ENCODE measurements around the gene SPPL3. TPM values are rescaled to one million over a fixed set of nuclear protein-coding genes. Genes with fewer than 3 reads are reported as not detected.

The SPPL3 gene
- total RNA-seq, 1 donor from 2014 or later: 40.3 TPM

DNA sequence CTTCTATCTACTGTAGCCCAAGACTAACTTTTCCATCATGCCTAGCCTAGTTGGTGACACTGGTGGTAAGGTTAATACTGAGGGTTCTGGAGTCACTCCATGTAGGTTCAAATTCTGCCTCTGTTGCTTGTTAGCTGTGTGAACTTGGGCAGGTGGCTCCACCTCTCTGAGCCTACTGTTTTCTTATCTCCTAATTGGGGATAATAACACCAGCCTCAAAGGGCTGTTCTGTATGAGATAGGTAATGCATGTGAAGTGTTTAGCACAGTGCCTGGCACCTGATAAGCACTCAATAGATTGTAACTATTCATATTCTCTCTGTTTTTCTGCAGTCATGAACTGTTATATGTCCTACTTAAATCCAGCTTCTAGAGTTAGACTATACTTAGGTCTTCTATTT is 17.5 kb upstream of the SPPL3 start:
- ATAC-seq (ENCODE audit: low read depth) (no peak), DNase-seq (no peak)
- Mint-ChIP-seq H3K27me3 (peaks cover 4% of the 10 kb centered on the region), H3K9me3 (peaks cover 11% of the 10 kb centered on the region), H3K27ac (no peak overlapping the region), H3K36me3 (ENCODE audit: low read depth) (peaks cover under 1% of the 10 kb centered on the region), H3K4me1 (no peaks in the 10 kb centered on the region), H3K4me3 (no peak overlapping the region)
- intact Hi-C loops (cut with micrococcal nuclease): no loop called here
- ChIA-PET CTCF (interaction anchor here (0.6 kb wide), 1 partner anchor 18 kb away, joined by 3 read pairs; no protein-coding TSS in a partner anchor), POLR2A (no interaction called here)
- TF ChIP-seq, protein P1, sequence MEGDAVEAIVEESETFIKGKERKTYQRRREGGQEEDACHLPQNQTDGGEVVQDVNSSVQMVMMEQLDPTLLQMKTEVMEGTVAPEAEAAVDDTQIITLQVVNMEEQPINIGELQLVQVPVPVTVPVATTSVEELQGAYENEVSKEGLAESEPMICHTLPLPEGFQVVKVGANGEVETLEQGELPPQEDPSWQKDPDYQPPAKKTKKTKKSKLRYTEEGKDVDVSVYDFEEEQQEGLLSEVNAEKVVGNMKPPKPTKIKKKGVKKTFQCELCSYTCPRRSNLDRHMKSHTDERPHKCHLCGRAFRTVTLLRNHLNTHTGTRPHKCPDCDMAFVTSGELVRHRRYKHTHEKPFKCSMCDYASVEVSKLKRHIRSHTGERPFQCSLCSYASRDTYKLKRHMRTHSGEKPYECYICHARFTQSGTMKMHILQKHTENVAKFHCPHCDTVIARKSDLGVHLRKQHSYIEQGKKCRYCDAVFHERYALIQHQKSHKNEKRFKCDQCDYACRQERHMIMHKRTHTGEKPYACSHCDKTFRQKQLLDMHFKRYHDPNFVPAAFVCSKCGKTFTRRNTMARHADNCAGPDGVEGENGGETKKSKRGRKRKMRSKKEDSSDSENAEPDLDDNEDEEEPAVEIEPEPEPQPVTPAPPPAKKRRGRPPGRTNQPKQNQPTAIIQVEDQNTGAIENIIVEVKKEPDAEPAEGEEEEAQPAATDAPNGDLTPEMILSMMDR (IDR thresholded peaks at IDR 0.05): no peak

DNA sequence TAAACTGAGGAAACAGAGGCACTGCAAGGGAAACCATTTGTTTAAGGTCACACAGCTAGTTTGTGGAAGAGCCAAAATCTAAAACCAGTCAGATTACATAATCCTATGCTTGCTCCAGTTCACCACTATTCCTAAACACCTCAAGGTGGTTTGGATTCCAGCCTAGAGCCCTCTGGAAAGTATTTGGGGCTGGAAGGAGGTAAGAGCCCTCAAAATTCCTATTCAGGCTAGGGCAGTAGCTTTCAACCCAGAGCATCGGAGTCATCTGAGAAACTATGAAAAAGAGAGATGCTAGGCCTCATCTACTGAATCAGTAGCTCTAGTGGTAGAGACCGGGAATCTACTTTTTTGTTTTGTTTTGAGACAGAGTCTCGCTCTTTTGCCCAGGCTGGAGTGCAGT is 16.0 kb upstream of the SPPL3 start:
- intact Hi-C loops (cut with micrococcal nuclease): no loop called here
- CTCF ChIA-PET: no interaction called here
- DNase-seq: no peak
- Mint-ChIP-seq H3K9me3 (peaks cover 13% of the 10 kb centered on the region), H3K4me1 (no peaks in the 10 kb centered on the region), H3K27me3 (peaks cover 6% of the 10 kb centered on the region), H3K4me3 (no peak overlapping the region), H3K36me3 (ENCODE audit: low read depth) (peaks cover 2% of the 10 kb centered on the region), H3K27ac (no peak overlapping the region)
- POLR2A ChIA-PET: no interaction called here
- ATAC-seq (ENCODE audit: low read depth): no peak
- TF ChIP-seq, protein P1 (IDR thresholded peaks at IDR 0.05): no peak

DNA sequence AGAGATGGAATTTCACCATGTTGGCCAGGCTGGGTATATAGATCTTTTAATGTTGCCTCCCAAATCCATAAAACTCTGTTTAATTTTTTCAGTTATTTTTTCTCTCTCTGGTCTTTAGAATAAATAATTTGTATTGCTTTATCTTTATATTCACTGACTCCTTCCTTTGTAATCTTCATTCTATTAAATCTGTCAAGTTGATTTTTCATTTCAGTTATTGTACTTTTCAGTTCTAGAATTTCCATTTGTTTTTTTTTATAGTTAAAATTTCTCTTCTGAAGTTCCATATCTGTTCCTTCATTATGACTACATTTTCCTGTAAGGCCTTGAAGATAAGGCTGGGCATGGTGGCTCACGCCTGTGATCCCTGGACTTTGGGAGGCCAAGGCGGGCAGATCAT is 13.6 kb upstream of the SPPL3 start:
- intact Hi-C loops (cut with micrococcal nuclease): no loop called here
- Mint-ChIP-seq H3K4me3 (no peak overlapping the region), H3K27ac (no peak overlapping the region), H3K4me1 (no peaks in the 10 kb centered on the region), H3K27me3 (peaks cover 6% of the 10 kb centered on the region), H3K9me3 (peaks cover 13% of the 10 kb centered on the region), H3K36me3 (ENCODE audit: low read depth) (peaks cover 2% of the 10 kb centered on the region)
- DNase-seq (no peak), ATAC-seq (ENCODE audit: low read depth) (no peak)
- ChIA-PET POLR2A (no interaction called here), CTCF (no interaction called here)
- TF ChIP-seq, protein P1 (IDR thresholded peaks at IDR 0.05): no peak

DNA sequence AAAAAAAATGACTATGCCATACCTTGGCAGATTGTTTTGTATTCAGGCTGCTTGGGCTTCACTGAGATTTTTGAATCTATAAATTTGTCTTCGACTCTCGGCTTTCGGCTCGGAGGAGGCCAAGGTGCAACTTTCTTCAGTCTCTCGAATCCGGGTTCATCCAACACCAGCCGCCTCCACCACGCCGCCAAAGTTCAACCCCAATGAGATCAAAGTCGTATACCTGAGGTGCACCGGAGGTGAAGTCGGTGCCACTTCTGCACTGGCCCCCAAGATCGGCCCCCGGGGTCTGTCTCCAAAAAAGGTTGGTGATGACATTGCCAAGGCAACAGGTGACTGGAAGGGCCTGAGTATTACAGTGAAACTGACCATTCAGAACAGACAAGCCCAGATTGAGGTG is 12.4 kb upstream of the SPPL3 start:
- Mint-ChIP-seq H3K27ac (no peak overlapping the region), H3K4me3 (no peak overlapping the region), H3K36me3 (ENCODE audit: low read depth) (peaks cover 2% of the 10 kb centered on the region), H3K27me3 (peaks cover 4% of the 10 kb centered on the region), H3K9me3 (peaks cover 13% of the 10 kb centered on the region), H3K4me1 (no peaks in the 10 kb centered on the region)
- TF ChIP-seq, protein P1 (IDR thresholded peaks at IDR 0.05): no peak
- POLR2A ChIA-PET: no interaction called here
- intact Hi-C loops (cut with micrococcal nuclease): no loop called here
- no peak for ATAC-seq (ENCODE audit: low read depth)
- no peak for DNase-seq
- CTCF ChIA-PET: no interaction called here

DNA sequence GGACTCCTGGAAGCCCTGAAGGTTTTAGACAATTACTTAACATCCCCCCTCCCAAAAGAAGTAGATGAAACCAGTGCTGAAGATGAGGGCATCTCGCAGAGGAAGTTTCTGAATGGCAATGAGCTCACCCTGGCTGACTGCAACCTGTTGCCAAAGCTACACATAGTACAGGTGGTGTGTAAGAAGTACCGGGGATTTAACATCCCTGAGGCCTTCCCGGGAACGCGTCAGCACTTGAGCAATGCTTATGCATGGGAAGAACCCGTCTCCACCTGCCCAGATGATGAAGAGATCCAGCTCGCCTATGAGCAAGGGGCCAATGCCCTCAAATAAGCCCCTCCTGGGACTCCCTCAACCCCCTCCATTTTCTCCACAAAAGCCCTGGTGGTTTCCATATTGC is 10.6 kb upstream of the SPPL3 start:
- no peak overlapping the region for H3K4me3 Mint-ChIP-seq
- DNase-seq (no peak), ATAC-seq (ENCODE audit: low read depth) (no peak)
- peaks cover 4% of the 10 kb centered on the region for H3K27me3 Mint-ChIP-seq
- ChIA-PET CTCF (no interaction called here), POLR2A (no interaction called here)
- no peak overlapping the region for H3K27ac Mint-ChIP-seq
- H3K4me1 Mint-ChIP-seq: no peaks in the 10 kb centered on the region
- peaks cover 13% of the 10 kb centered on the region for H3K9me3 Mint-ChIP-seq
- peaks cover 2% of the 10 kb centered on the region for H3K36me3 Mint-ChIP-seq (ENCODE audit: low read depth)
- intact Hi-C loops (cut with micrococcal nuclease): no loop called here
- TF ChIP-seq, protein P1 (IDR thresholded peaks at IDR 0.05): no peak
